Vagina (tissue), 2 donors: ENCODE results near the gene THOC7. TPM values are rescaled to one million over a fixed set of nuclear protein-coding genes. Genes with fewer than 3 reads are reported as not detected.

Experiments used
- DNase-seq, 2 donors: peaks; one replicate each; pipeline ENCODE4 v3.0.0-alpha.2; 2017; ENCODE audit errors: extremely low spot score in 2 of 2
- H3K27ac ChIP-seq: fragments of 200-600 bp; sonication (generic); one replicate; pipeline ENCODE4 v1.5.1; 2019
- H3K27me3 ChIP-seq: fragments of 200-600 bp; sonication (generic); one replicate; pipeline ENCODE4 v1.5.1; 2019
- H3K36me3 ChIP-seq, 2 donors: fragments of 200-600 bp; sonication (generic); one replicate each; pipeline ENCODE4 v1.5.1; 2017 to 2019
- H3K4me1 ChIP-seq: fragments of 200-600 bp; sonication (generic); one replicate; pipeline ENCODE4 v1.5.1; 2019
- H3K4me3 ChIP-seq, 2 donors: fragments of 200-600 bp; sonication (generic); 1 replicate in 1 of 2; 2 replicates in 1 of 2; pipeline ENCODE4 v1.5.1; 2016 to 2019
- H3K9me3 ChIP-seq: fragments of 200-600 bp; sonication (generic); one replicate; pipeline ENCODE4 v1.5.1; 2019
- POLR2A ChIP-seq, 2 donors: fragments of 450-650 bp; IDR thresholded peaks; one replicate each; pipeline ENCODE4 v1.6.1; 2017; ENCODE audit warnings: antibody characterized with exemption in 2 of 2, mild to moderate bottlenecking in 2 of 2, moderate library complexity in 2 of 2
- POLR2AphosphoS5 ChIP-seq, 2 donors: sonication (generic); formaldehyde crosslinking; IDR thresholded peaks; one replicate each; pipeline ENCODE4 v1.9.0; 2017; ENCODE audit warnings: antibody characterized with exemption in 2 of 2, mild to moderate bottlenecking in 2 of 2, low read depth in 1 of 2; ENCODE audit not compliant: insufficient read depth in 1 of 2
- intact Hi-C: fragments of 100-400 bp; cut with DNase I; formaldehyde crosslinking; loops from one replicate; pipeline ENCODE4 v1.15.1; 2023
- small RNA-seq: library from RNA; depleted of rRNA; stranded (forward); fragments of <200 nt; gene quantifications from one replicate; pipeline ENCODE3, GENCODE V24; 2016
- total RNA-seq: library from RNA; depleted of rRNA; stranded (reverse); fragments of >200 nt; gene quantifications from one replicate; pipeline ENCODE4 v1.2.3, GENCODE V29; 2016
- TF ChIP-seq, protein P1 (sequence below), 3 experiments: fragments of 450-650 bp in 2 of 3; fragments of 200-600 bp in 1 of 3; sonication (generic) in 1 of 3; IDR thresholded peaks; one replicate each; pipeline ENCODE4 v1.5.1; 2017 to 2019; ENCODE audit warnings: antibody characterized with exemption in 3 of 3, mild to moderate bottlenecking in 2 of 3, moderate library complexity in 2 of 3

The THOC7 gene
- total RNA-seq, 1 donor from 2014 or later = 54.8 TPM

DNA sequence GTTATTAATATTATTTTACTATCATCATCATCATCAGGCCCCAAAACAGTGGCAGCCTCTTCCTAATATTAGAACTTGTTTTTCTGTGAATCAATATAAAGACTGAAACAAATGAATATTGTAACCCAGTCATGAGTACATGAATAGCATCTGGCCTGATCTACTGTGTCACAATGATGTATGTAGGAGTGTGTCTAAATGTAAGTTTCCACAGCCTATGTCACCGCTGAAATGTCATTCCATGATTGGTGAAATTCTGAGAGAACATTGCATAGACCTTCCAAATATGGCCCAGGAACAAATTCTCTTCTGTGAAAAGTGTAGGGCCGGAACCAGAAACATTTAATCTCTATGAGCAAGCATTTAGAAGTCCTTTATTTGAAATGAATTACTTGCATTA lies 65.1 kb downstream of the THOC7 start:
- no peak overlapping the region for H3K4me3 ChIP-seq
- H3K9me3 ChIP-seq = no peaks in the 10 kb centered on the region
- H3K4me1 ChIP-seq = no peaks in the 10 kb centered on the region
- no peaks in the 10 kb centered on the region for H3K27me3 ChIP-seq
- intact Hi-C loops = no loop called here
- no peak for DNase-seq
- no peaks in the 10 kb centered on the region for H3K36me3 ChIP-seq
- no peak overlapping the region for H3K27ac ChIP-seq
- TF ChIP-seq POLR2A (IDR thresholded peaks at IDR 0.05) = no peak
- TF ChIP-seq, protein P1, sequence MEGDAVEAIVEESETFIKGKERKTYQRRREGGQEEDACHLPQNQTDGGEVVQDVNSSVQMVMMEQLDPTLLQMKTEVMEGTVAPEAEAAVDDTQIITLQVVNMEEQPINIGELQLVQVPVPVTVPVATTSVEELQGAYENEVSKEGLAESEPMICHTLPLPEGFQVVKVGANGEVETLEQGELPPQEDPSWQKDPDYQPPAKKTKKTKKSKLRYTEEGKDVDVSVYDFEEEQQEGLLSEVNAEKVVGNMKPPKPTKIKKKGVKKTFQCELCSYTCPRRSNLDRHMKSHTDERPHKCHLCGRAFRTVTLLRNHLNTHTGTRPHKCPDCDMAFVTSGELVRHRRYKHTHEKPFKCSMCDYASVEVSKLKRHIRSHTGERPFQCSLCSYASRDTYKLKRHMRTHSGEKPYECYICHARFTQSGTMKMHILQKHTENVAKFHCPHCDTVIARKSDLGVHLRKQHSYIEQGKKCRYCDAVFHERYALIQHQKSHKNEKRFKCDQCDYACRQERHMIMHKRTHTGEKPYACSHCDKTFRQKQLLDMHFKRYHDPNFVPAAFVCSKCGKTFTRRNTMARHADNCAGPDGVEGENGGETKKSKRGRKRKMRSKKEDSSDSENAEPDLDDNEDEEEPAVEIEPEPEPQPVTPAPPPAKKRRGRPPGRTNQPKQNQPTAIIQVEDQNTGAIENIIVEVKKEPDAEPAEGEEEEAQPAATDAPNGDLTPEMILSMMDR (IDR thresholded peaks at IDR 0.05) = no peak
- no peak for TF ChIP-seq POLR2AphosphoS5 (IDR thresholded peaks at IDR 0.05; ENCODE audit: insufficient read depth in 1 of 2, low read depth in 1 of 2)

DNA sequence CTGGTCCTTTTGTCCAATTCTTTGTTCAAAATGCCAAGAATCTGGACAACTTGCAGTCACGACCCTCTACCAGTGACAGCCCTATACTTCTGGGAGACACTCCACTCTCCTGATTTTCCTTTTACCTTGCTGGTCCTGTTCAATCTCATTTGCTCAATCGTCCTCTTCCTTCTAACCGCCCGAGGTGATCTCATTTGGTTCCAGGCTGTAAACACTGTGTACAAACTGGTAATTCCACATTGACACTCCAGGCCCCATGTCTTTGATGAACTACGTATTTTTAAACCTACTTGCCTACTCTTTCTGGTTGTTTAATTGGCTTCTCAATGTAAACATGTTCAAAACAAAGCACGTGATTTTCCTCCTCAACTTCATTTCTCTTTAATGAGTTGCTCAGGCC lies 68.2 kb downstream of the THOC7 start:
- H3K36me3 ChIP-seq = no peaks in the 10 kb centered on the region
- H3K4me3 ChIP-seq = no peak overlapping the region
- no peaks in the 10 kb centered on the region for H3K9me3 ChIP-seq
- intact Hi-C loops = no loop called here
- H3K27ac ChIP-seq = no peak overlapping the region
- DNase-seq = no peak
- no peaks in the 10 kb centered on the region for H3K27me3 ChIP-seq
- TF ChIP-seq, protein P1 (IDR thresholded peaks at IDR 0.05) = no peak
- no peak for TF ChIP-seq POLR2AphosphoS5 (IDR thresholded peaks at IDR 0.05; ENCODE audit: insufficient read depth in 1 of 2, low read depth in 1 of 2)
- no peak for TF ChIP-seq POLR2A (IDR thresholded peaks at IDR 0.05)
- no peaks in the 10 kb centered on the region for H3K4me1 ChIP-seq

DNA sequence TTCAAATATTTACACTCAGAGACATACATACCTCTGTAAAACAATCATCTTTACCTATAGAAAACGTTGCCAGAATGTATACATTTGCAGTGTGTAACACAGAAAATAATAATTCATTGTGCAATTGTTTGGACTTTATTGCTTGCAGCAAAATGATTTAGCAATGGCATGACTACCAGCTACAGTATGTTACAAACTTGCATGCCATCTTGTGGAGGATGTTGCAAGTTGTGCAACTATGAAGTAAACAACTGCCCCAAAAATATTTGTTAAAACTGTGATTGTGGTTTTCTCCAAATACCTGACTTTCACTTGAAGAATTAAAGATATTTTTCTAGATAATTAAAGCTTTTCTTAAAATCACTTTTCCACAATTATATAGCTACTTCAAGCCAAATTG lies 71.6 kb downstream of the THOC7 start:
- Histone ChIP-seq H3K36me3 (no peaks in the 10 kb centered on the region), H3K9me3 (no peaks in the 10 kb centered on the region), H3K4me3 (no peak overlapping the region), H3K27me3 (no peaks in the 10 kb centered on the region), H3K4me1 (no peaks in the 10 kb centered on the region), H3K27ac (no peak overlapping the region)
- no peak for DNase-seq
- intact Hi-C loops = no loop called here
- TF ChIP-seq POLR2A (IDR thresholded peaks at IDR 0.05) (no peak), POLR2AphosphoS5 (IDR thresholded peaks at IDR 0.05; ENCODE audit: insufficient read depth in 1 of 2, low read depth in 1 of 2) (no peak)
- TF ChIP-seq, protein P1 (IDR thresholded peaks at IDR 0.05) = no peak

Small RNA genes within 50 kb of the gene (small RNA-seq; reads per million reads assigned to genes)
- not detected for gene SCAANT1

Other genes starting within 250 kb of the THOC7 start
- gene SNTN, start 211.1 kb downstream of the THOC7 start, total RNA-seq = not detected
- not detected for gene C3orf49, start 44.5 kb downstream of the THOC7 start, total RNA-seq
- gene ATXN7, start 62 bp upstream of the THOC7 start, total RNA-seq = 43.2 TPM
- not detected for gene SCAANT1, start 48.6 kb upstream of the THOC7 start, total RNA-seq
- 50.3 TPM for gene PSMD6, start 159.7 kb upstream of the THOC7 start, total RNA-seq